Measurements from ENCODE around the gene CDH6.

DNA sequence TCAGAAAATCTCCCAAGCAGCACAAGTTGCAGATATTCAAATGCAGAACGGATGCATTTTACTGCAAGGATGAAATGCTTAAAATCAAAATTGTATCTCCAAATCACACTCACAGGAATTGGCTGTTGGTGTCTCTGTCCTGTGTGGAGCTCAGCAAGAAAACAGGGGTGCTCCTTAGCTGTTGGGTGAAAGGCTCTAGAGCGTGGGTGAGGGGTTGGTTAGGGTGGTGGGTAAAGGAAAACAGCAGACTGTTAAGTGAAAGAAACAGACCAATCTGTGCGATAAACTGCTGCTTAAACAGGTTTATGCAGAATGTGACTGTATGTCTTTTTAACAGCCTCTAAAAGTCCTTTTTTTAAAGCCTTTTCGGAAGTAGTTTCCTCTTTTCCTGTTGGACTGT lies 19.8 kb downstream of the CDH6 start:
- TF ChIP-seq ZNF274 (IDR thresholded peaks at IDR 0.05; ENCODE audit: low read depth, low read length) = no peak
- TF ChIP-seq YY1 (IDR thresholded peaks at IDR 0.05; ENCODE audit: insufficient read depth, insufficient read length) = no peak
- no peak for TF ChIP-seq SUZ12 (IDR thresholded peaks at IDR 0.05; ENCODE audit: extremely low read depth, insufficient read depth, insufficient read length)

Data from NT2/D1 (cell line).